Activated B cell treated with CpG ODN at 0.5 μM for 24 hours (primary cell): ENCODE measurements around the gene LYRM4. TPM values are rescaled to one million over a fixed set of nuclear protein-coding genes. Genes with fewer than 3 reads are reported as not detected.

Experiments used
- ATAC-seq: fragments of 200-7000 bp; cut with Tn5 transposase; one replicate; pipeline ENCODE4 v1.10.0; 2021; ENCODE audit warnings: low read depth, mild to moderate bottlenecking, moderate library complexity
- CTCF ChIA-PET: fragments of 350-600 bp; sonication (Branson Sonifier 250); formaldehyde crosslinking; loops from one replicate; lab custom pipeline; 2021; ENCODE audit warnings: antibody characterized with exemption; lab: Charles Lee
- POLR2A ChIA-PET: fragments of 350-600 bp; sonication (Branson Sonifier 250); formaldehyde crosslinking; loops from one replicate; lab custom pipeline; 2021; ENCODE audit warnings: antibody characterized with exemption; lab: Charles Lee
- DNase-seq: peaks from one replicate; pipeline ENCODE4 v3.0.0; 2022
- H3K27ac Mint-ChIP-seq: one replicate; pipeline ENCODE4 v1.8.0; 2020; ENCODE audit warnings: mixed read lengths
- H3K27me3 Mint-ChIP-seq: one replicate; pipeline ENCODE4 v1.8.0; 2021; ENCODE audit warnings: mixed read lengths
- H3K36me3 Mint-ChIP-seq: one replicate; pipeline ENCODE4 v1.8.0; 2021; ENCODE audit warnings: low read depth, mixed read lengths
- H3K4me1 Mint-ChIP-seq: one replicate; pipeline ENCODE4 v1.8.0; 2021; ENCODE audit warnings: mixed read lengths
- H3K4me3 Mint-ChIP-seq: one replicate; pipeline ENCODE4 v1.8.0; 2020; ENCODE audit warnings: mild to moderate bottlenecking, mixed read lengths
- H3K9me3 Mint-ChIP-seq: one replicate; pipeline ENCODE4 v1.8.0; 2020; ENCODE audit warnings: mixed read lengths
- intact Hi-C: fragments of 100-400 bp; cut with micrococcal nuclease; formaldehyde crosslinking; loops from one replicate; pipeline ENCODE4 v1.15.1; 2024
- total RNA-seq: library from RNA; stranded (reverse); gene quantifications from 2 replicates; pipeline ENCODE4 v1.2.3, GENCODE V29; 2022
- TF ChIP-seq, protein P1 (sequence below): fragments of 200-600 bp; IDR thresholded peaks from one replicate; pipeline ENCODE4 v1.8.0; 2022; ENCODE audit warnings: antibody characterized with exemption, mild to moderate bottlenecking

Gene LYRM4
- total RNA-seq, 1 donor from 2014 or later = 51.2 TPM

DNA sequence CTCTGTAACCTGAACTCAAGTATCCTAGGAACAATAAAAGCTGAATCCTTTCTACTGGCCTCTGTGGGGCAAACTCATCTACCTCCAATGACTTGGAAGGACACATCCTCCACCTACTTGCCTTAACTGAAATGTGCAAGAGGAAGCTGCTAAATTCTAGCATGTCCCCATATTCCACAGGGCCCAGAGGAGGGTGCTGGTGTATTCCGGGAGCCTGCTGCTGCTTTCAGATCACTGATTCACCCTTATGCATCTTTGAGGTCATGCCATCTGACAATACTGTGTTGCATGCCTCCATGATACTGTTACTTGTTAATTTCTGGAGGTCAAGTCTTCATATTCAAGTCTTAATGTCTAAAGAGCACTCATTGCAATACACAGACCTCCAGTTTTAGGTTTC is 40.3 kb downstream of the LYRM4 start:
- H3K27ac Mint-ChIP-seq = no peak overlapping the region
- H3K27me3 Mint-ChIP-seq = no peaks in the 10 kb centered on the region
- DNase-seq (no peak), ATAC-seq (no peak)
- no peaks in the 10 kb centered on the region for H3K9me3 Mint-ChIP-seq
- TF ChIP-seq, protein P1, sequence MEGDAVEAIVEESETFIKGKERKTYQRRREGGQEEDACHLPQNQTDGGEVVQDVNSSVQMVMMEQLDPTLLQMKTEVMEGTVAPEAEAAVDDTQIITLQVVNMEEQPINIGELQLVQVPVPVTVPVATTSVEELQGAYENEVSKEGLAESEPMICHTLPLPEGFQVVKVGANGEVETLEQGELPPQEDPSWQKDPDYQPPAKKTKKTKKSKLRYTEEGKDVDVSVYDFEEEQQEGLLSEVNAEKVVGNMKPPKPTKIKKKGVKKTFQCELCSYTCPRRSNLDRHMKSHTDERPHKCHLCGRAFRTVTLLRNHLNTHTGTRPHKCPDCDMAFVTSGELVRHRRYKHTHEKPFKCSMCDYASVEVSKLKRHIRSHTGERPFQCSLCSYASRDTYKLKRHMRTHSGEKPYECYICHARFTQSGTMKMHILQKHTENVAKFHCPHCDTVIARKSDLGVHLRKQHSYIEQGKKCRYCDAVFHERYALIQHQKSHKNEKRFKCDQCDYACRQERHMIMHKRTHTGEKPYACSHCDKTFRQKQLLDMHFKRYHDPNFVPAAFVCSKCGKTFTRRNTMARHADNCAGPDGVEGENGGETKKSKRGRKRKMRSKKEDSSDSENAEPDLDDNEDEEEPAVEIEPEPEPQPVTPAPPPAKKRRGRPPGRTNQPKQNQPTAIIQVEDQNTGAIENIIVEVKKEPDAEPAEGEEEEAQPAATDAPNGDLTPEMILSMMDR = no peak
- intact Hi-C loops = no loop called here
- H3K4me3 Mint-ChIP-seq = no peak overlapping the region
- peaks cover 6% of the 10 kb centered on the region for H3K4me1 Mint-ChIP-seq
- ChIA-PET CTCF (no interaction called here), POLR2A (no interaction called here)
- H3K36me3 Mint-ChIP-seq = peaks cover 15% of the 10 kb centered on the region

DNA sequence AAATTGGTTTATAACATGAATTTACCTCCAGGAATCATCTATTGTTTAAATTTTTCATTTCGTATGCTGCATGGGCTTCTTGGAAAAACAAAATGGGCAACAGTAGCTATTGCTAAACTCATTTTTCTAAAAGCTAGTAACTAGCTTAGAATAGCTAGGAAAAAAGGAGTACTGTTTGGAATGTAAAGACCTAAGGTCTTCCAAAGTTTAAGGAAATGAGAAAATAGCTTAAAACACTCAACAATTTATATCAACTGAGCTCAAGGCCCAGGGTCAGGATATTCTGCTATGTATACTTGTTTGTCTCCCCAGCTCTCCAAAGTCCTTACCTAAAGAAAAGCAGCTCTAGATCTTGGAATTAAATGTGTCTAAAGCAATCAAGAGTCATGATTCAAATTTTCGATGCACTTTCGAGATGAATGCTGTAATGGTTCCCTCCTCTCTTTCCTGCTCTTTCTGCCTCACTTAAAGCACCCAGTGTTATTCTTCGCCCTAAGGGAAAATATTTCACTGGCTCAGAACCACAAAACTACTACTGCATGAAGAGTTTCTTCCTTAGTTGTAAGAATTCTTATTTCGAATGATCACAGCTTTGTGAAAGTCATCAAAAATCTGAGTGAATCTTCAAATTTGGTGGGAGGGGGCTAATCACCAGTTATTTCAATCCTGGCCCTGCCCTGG is 41.6 kb downstream of the LYRM4 start:
- TF ChIP-seq, protein P1 = no peak
- Mint-ChIP-seq H3K9me3 (no peaks in the 10 kb centered on the region), H3K27me3 (no peaks in the 10 kb centered on the region), H3K4me3 (no peak overlapping the region), H3K27ac (no peak overlapping the region), H3K4me1 (peaks cover 11% of the 10 kb centered on the region), H3K36me3 (peaks cover 26% of the 10 kb centered on the region)
- ChIA-PET POLR2A (no interaction called here), CTCF (interaction anchor here (0.9 kb wide), 1 partner anchor 252 kb away, joined by 4 read pairs; no protein-coding TSS in a partner anchor)
- intact Hi-C loops = no loop called here
- no peak for DNase-seq
- ATAC-seq = no peak

DNA sequence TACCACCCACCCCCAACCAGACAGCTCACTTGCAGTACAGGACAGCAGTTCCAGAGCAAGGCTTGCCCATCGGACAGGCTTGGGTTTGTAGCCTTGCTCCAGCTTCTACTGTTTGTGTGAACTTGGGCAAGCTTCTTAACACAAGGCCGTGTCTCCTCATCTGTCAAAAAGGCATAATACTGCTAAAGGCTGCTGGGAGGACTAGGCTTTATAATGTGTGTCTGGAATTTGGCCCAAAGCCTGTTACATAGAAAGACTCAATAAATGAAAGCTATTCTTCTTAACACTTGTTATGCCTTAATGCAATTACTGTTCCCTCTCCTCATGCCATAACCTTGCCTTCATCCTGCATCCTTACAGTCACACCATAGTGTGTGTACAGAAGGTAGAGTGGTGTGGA is 43.4 kb downstream of the LYRM4 start:
- H3K9me3 Mint-ChIP-seq = no peaks in the 10 kb centered on the region
- TF ChIP-seq, protein P1 = no peak
- no peak for ATAC-seq
- peaks cover 11% of the 10 kb centered on the region for H3K4me1 Mint-ChIP-seq
- ChIA-PET POLR2A (no interaction called here), CTCF (no interaction called here)
- H3K4me3 Mint-ChIP-seq = no peak overlapping the region
- intact Hi-C loops = no loop called here
- H3K36me3 Mint-ChIP-seq = peaks cover 33% of the 10 kb centered on the region
- H3K27me3 Mint-ChIP-seq = no peaks in the 10 kb centered on the region
- DNase-seq = no peak
- H3K27ac Mint-ChIP-seq = no peak overlapping the region

DNA sequence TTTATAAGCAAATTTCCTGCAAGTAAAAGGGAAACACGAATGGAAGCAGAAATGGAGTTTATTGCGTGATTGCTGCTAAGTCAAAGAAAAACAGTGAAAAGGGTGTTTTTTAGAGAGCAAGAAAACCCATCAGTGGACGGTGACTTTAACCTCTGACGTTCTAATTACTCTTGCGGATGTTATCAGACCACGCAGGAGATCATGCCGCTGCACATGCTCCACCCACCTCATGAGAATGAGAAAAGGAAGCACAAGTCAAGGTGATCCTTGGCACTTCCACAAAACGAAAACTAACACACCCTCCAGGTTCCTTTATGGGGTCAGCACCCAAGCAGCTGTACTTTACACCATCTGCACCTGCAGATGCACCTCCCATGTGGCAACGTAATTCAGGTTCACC is 45.0 kb downstream of the LYRM4 start:
- DNase-seq (no peak), ATAC-seq (no peak)
- Mint-ChIP-seq H3K9me3 (no peaks in the 10 kb centered on the region), H3K4me1 (peaks cover 11% of the 10 kb centered on the region), H3K36me3 (peaks cover 33% of the 10 kb centered on the region), H3K27ac (no peak overlapping the region), H3K27me3 (no peaks in the 10 kb centered on the region), H3K4me3 (no peak overlapping the region)
- ChIA-PET POLR2A (no interaction called here), CTCF (interaction anchor here (0.6 to 1.5 kb wide), 5 partner anchors 88 to 214 kb away, joined by 3 to 5 read pairs (median 3); no protein-coding TSS in a partner anchor)
- intact Hi-C loops = loop anchor here (1.0 to 2.0 kb wide), 2 partner anchors 88 to 183 kb away; no protein-coding TSS in a partner anchor
- TF ChIP-seq, protein P1 = no peak

DNA sequence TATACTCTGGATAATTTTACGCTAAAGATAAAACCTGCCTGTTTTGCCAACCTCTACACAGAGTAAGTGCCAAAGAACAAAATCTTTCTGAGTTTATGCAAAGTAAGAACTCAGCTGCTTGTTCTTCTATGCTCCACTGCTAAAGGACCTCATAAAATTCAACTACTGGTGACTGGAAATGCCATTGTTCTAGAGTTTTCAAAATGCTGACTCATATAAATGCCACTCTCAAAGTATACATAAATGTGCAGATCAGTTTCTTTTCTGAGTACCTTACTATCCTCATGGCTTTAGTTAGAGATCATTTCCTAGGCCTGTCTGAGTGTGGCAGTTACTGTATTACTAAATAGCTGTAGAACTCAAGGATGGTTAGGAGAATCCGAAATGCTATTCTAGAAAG is 45.6 kb downstream of the LYRM4 start:
- peaks cover 11% of the 10 kb centered on the region for H3K4me1 Mint-ChIP-seq
- H3K27me3 Mint-ChIP-seq = no peaks in the 10 kb centered on the region
- peaks cover 33% of the 10 kb centered on the region for H3K36me3 Mint-ChIP-seq
- no peak overlapping the region for H3K4me3 Mint-ChIP-seq
- H3K27ac Mint-ChIP-seq = no peak overlapping the region
- ChIA-PET POLR2A (no interaction called here), CTCF (interaction anchor here (0.6 to 2.3 kb wide), 5 partner anchors 11 to 174 kb away, joined by 4 to 12 read pairs (median 5); no protein-coding TSS in a partner anchor)
- ATAC-seq (no peak), DNase-seq (no peak)
- H3K9me3 Mint-ChIP-seq = no peaks in the 10 kb centered on the region
- intact Hi-C loops = loop anchor here (1.0 to 2.0 kb wide), 2 partner anchors 88 to 184 kb away; no protein-coding TSS in a partner anchor
- TF ChIP-seq, protein P1 = no peak
